Fibroblast of lung (primary cell): ENCODE measurements around the gene KLK4. TPM values are rescaled to one million over a fixed set of nuclear protein-coding genes. Genes with fewer than 3 reads are reported as not detected.

Experiments used
- DNase-seq, 2 donors: peaks; one replicate each; pipeline versions ENCODE4 v3.0.0 to v3.0.0-alpha.2; 2010; ENCODE audit warnings: low read depth in 2 of 2
- H2AFZ ChIP-seq: 2 replicates; pipeline ENCODE4 v1.5.1; 2012; ENCODE audit warnings: low read length, control low read depth, inconsistent platforms
- H3K27ac ChIP-seq: 2 replicates; pipeline ENCODE4 v1.5.1; 2011; ENCODE audit warnings: low read length, control low read depth; ENCODE audit not compliant: insufficient read depth
- H3K27me3 ChIP-seq: 2 replicates; pipeline ENCODE4 v1.5.1; 2011; ENCODE audit warnings: mild to moderate bottlenecking, low read length; ENCODE audit not compliant: control insufficient read depth, insufficient read depth
- H3K36me3 ChIP-seq: 2 replicates; pipeline ENCODE4 v1.5.1; 2011; ENCODE audit warnings: low read length; ENCODE audit not compliant: control insufficient read depth, insufficient read depth
- H3K4me1 ChIP-seq: 2 replicates; pipeline ENCODE4 v1.5.1; 2011; ENCODE audit warnings: low read length; ENCODE audit not compliant: control insufficient read depth, insufficient read depth; ENCODE audit errors: extremely low read depth
- H3K4me2 ChIP-seq: 2 replicates; pipeline ENCODE4 v1.5.1; 2011; ENCODE audit warnings: low read length, control low read depth; ENCODE audit not compliant: insufficient read depth; ENCODE audit errors: extremely low read depth
- H3K4me3 ChIP-seq, 4 experiments: fragments of 200-600 bp in 1 of 4; sonication (generic) in 1 of 4; replicated peaks in 1 of 4; 2 replicates each; pipeline ENCODE4 v1.5.1; 2011 to 2016; ENCODE audit warnings: low read length in 4 of 4, low read depth in 3 of 4, mild to moderate bottlenecking in 3 of 4, control low read depth in 2 of 4, inconsistent platforms in 1 of 4, mixed read lengths in 1 of 4; ENCODE audit not compliant: insufficient read depth in 1 of 4; ENCODE audit errors: control extremely low read depth in 1 of 4
- H3K79me2 ChIP-seq: 2 replicates; pipeline ENCODE4 v1.5.1; 2012; ENCODE audit warnings: mild to moderate bottlenecking, low read length, inconsistent platforms; ENCODE audit not compliant: control insufficient read depth, insufficient read depth
- H3K9ac ChIP-seq: 2 replicates; pipeline ENCODE4 v1.5.1; 2011; ENCODE audit warnings: mild to moderate bottlenecking, low read length, control low read depth; ENCODE audit not compliant: insufficient read depth
- H3K9me3 ChIP-seq: 2 replicates; pipeline ENCODE4 v1.5.1; 2012; ENCODE audit warnings: low read depth, low read length; ENCODE audit not compliant: control insufficient read depth, insufficient read depth
- H4K20me1 ChIP-seq: 2 replicates; pipeline ENCODE4 v1.5.1; 2011; ENCODE audit warnings: low read length; ENCODE audit not compliant: control insufficient read depth, insufficient read depth; ENCODE audit errors: extremely low read depth
- CTCF ChIP-seq, 2 donors: IDR thresholded peaks in 1 of 2; conservative IDR thresholded peaks in 1 of 2; 1 replicate in 1 of 2; 2 replicates in 1 of 2; pipeline ENCODE4 v1.5.1; 2011 to 2012; ENCODE audit warnings: low read length in 2 of 2, control low read depth in 1 of 2, inconsistent platforms in 1 of 2, low read depth in 1 of 2, mild to moderate bottlenecking in 1 of 2
- EZH2 ChIP-seq: IDR thresholded peaks from 2 replicates; pipeline ENCODE4 v1.5.1; 2012; ENCODE audit warnings: low read length, control low read depth, mild to moderate bottlenecking; ENCODE audit errors: missing control alignments
- polyA plus RNA-seq, 2 donors: library from polyadenylated mRNA; depleted of rRNA in 1 of 2; stranded (reverse) in 1 of 2; unstranded in 1 of 2; fragments of >200 nt; gene quantifications; 2 replicates each; pipeline ENCODE4 v1.2.1, GENCODE V29; 2011 to 2012; ENCODE audit warnings: missing spikeins in 1 of 2
- total RNA-seq: library from RNA; depleted of rRNA; stranded (reverse); fragments of >200 nt; gene quantifications from 2 replicates; pipeline ENCODE4 v1.2.1, GENCODE V29; 2014

KLK4 gene
- total and polyA plus RNA-seq, 2 donors (not counting 1 experiment from before 2014, with no cell fraction given) = not detected

GRCh38 chr19:50909240-50910070 lies 1.7 kb downstream of the KLK4 start:
- Histone ChIP-seq H3K4me2 (no peak overlapping the region), H3K27ac (no peak overlapping the region), H3K9me3 (no peaks in the 10 kb centered on the region), H3K9ac (no peak overlapping the region), H3K79me2 (no peaks in the 10 kb centered on the region), H4K20me1 (no peaks in the 10 kb centered on the region), H3K27me3 (peaks cover 9% of the 10 kb centered on the region), H2AFZ (no peak overlapping the region), H3K4me1 (no peaks in the 10 kb centered on the region), H3K4me3 (no peak overlapping the region), H3K36me3 (no peaks in the 10 kb centered on the region)
- TF ChIP-seq EZH2 (no peak), CTCF (conservative IDR thresholded peaks at IDR 0.05 in 1 of 2, IDR thresholded peaks at IDR 0.05 in 1 of 2; ENCODE audit: low read depth in 1 of 2, low read length in 2 of 2) (no peak)
- no peak for DNase-seq

GRCh38 chr19:50908336-50908735 lies 2.9 kb downstream of the KLK4 start:
- no peaks in the 10 kb centered on the region for H3K36me3 ChIP-seq
- no peak overlapping the region for H2AFZ ChIP-seq
- no peak for TF ChIP-seq CTCF (conservative IDR thresholded peaks at IDR 0.05 in 1 of 2, IDR thresholded peaks at IDR 0.05 in 1 of 2; ENCODE audit: low read depth in 1 of 2, low read length in 2 of 2)
- no peak for TF ChIP-seq EZH2
- no peak overlapping the region for H3K4me2 ChIP-seq
- H4K20me1 ChIP-seq = no peaks in the 10 kb centered on the region
- H3K27me3 ChIP-seq = peaks cover 9% of the 10 kb centered on the region
- no peaks in the 10 kb centered on the region for H3K4me1 ChIP-seq
- H3K4me3 ChIP-seq = no peak overlapping the region
- H3K79me2 ChIP-seq = no peaks in the 10 kb centered on the region
- DNase-seq = no peak
- no peak overlapping the region for H3K27ac ChIP-seq
- no peaks in the 10 kb centered on the region for H3K9me3 ChIP-seq
- no peak overlapping the region for H3K9ac ChIP-seq

- no peaks in the 10 kb centered on the region for H3K36me3 ChIP-seq
- no peak overlapping the region for H2AFZ ChIP-seq
- H3K4me1 ChIP-seq = no peaks in the 10 kb centered on the region
- H3K79me2 ChIP-seq = no peaks in the 10 kb centered on the region
- no peaks in the 10 kb centered on the region for H4K20me1 ChIP-seq
- H3K27ac ChIP-seq = no peak overlapping the region
- no peak overlapping the region for H3K4me3 ChIP-seq
- no peak overlapping the region for H3K9ac ChIP-seq
- H3K9me3 ChIP-seq = no peaks in the 10 kb centered on the region
- TF ChIP-seq EZH2 = no peak
- TF ChIP-seq CTCF (conservative IDR thresholded peaks at IDR 0.05 in 1 of 2, IDR thresholded peaks at IDR 0.05 in 1 of 2; ENCODE audit: low read depth in 1 of 2, low read length in 2 of 2) = peak in 1 of 2 donors; percentile 40
- DNase-seq = peak in 1 of 2 donors; percentile 6
- no peak overlapping the region for H3K4me2 ChIP-seq
- peaks cover 8% of the 10 kb centered on the region for H3K27me3 ChIP-seq
Measured at GRCh38 chr19:50906217-50906616, 5.0 kb downstream of the KLK4 start.
